KMS-11 (cell line): ENCODE data around the gene RASGRP2.

ENCODE experiments used
- H2AFZ ChIP-seq: fragments of 200-600 bp; sonication (generic); 2 replicates; pipeline ENCODE4 v1.6.1; 2016; ENCODE audit warnings: antibody characterized with exemption, mixed run types, low read depth
- H3K27ac ChIP-seq: fragments of 200-600 bp; sonication (generic); 2 replicates; pipeline ENCODE4 v1.6.1; 2016; ENCODE audit warnings: mild to moderate bottlenecking, mixed run types
- H3K27me3 ChIP-seq: fragments of 200-600 bp; sonication (generic); 2 replicates; pipeline ENCODE4 v1.6.1; 2017; ENCODE audit warnings: mild to moderate bottlenecking, low read depth, mixed run types, moderate library complexity; ENCODE audit not compliant: insufficient read depth
- H3K36me3 ChIP-seq: fragments of 200-600 bp; sonication (generic); 2 replicates; pipeline ENCODE4 v1.6.1; 2017; ENCODE audit warnings: mild to moderate bottlenecking, mixed run types; ENCODE audit not compliant: insufficient read depth
- H3K4me1 ChIP-seq: fragments of 200-600 bp; sonication (generic); 2 replicates; pipeline ENCODE4 v1.6.1; 2016; ENCODE audit warnings: mild to moderate bottlenecking, low read depth, mixed run types; ENCODE audit not compliant: poor library complexity, severe bottlenecking
- H3K4me2 ChIP-seq: fragments of 200-600 bp; sonication (generic); 2 replicates; pipeline ENCODE4 v1.7.0; 2016; ENCODE audit warnings: mild to moderate bottlenecking, mixed run types
- H3K4me3 ChIP-seq: fragments of 200-600 bp; sonication (generic); IDR thresholded peaks from 2 replicates; pipeline ENCODE4 v1.6.1; 2017; ENCODE audit warnings: low read depth, low read length, mixed read lengths; ENCODE audit not compliant: insufficient read depth
- H3K79me2 ChIP-seq: fragments of 200-600 bp; sonication (generic); 2 replicates; pipeline ENCODE4 v1.6.1; 2016; ENCODE audit warnings: low read depth, mixed run types; ENCODE audit not compliant: insufficient read depth
- H3K9ac ChIP-seq: fragments of 200-600 bp; sonication (generic); 2 replicates; pipeline ENCODE4 v1.6.1; 2016; ENCODE audit warnings: mild to moderate bottlenecking, mixed run types
- H4K20me1 ChIP-seq: fragments of 200-600 bp; sonication (generic); 2 replicates; pipeline ENCODE4 v1.6.1; 2016; ENCODE audit warnings: mild to moderate bottlenecking, mixed run types; ENCODE audit not compliant: insufficient read depth
- TF ChIP-seq, protein P1 (sequence below): fragments of 200-600 bp; sonication (generic); conservative IDR thresholded peaks from 2 replicates; pipeline ENCODE4 v1.6.1; 2017; ENCODE audit warnings: low read depth, mild to moderate bottlenecking, antibody characterized with exemption, low read length, moderate library complexity, mixed read lengths

The RASGRP2 gene

DNA sequence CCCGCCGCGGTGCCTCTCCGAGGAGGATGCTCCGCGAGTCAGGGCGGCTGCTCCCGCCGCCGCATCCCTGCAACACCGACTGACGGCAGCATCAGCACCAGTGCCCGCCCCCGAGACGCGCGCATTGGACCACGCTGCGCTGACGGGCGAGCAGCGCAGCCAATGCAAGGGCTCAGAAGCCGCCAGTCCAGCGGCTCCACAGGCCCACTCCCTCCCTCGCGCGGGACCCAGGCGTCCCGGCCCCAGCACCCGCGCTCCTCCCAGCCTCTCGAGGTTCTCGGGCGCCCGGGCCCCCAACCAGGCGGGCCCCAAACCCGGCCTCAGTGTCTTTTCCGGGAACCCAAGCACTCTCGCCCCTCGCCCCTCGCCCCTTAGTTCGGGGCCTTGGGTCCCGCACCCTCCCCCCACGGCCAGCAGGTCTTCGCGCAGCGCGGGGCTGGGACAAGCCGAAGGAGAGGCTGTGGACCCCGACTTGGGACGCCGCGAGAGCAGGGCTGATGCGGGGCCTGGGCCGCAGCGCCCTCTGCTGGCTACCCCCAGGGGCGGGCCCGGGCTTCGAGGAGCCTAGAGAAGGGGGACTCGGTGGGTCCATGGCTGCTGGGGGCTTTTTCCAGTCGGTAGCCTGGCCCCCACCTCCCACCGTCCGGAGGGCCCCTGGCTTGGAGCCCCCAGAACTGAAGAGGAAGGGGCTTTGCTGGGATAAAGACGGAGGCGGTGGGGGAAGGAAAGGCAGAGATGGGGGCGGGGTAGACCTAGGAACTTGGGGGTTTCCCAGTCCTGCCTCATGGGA is 20.6 kb downstream of the RASGRP2 start, which contains the start of gene NRXN2:
TSS of gene NRXN2 (minus strand) at position 81 of the 790 bp plus-strand sequence. CDS start 9,498 bp downstream, outside the sequence.
- TF ChIP-seq, protein P1, sequence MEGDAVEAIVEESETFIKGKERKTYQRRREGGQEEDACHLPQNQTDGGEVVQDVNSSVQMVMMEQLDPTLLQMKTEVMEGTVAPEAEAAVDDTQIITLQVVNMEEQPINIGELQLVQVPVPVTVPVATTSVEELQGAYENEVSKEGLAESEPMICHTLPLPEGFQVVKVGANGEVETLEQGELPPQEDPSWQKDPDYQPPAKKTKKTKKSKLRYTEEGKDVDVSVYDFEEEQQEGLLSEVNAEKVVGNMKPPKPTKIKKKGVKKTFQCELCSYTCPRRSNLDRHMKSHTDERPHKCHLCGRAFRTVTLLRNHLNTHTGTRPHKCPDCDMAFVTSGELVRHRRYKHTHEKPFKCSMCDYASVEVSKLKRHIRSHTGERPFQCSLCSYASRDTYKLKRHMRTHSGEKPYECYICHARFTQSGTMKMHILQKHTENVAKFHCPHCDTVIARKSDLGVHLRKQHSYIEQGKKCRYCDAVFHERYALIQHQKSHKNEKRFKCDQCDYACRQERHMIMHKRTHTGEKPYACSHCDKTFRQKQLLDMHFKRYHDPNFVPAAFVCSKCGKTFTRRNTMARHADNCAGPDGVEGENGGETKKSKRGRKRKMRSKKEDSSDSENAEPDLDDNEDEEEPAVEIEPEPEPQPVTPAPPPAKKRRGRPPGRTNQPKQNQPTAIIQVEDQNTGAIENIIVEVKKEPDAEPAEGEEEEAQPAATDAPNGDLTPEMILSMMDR = peak; percentile 92
- peak within 1 kb of the TSS; percentile 100 for H3K4me2 ChIP-seq
- H3K4me3 ChIP-seq = no peak within 1 kb of the TSS
- H3K27me3 ChIP-seq = peaks cover 73% of the 10 kb centered on the region
- peaks cover 8% of the 10 kb centered on the region for H3K4me1 ChIP-seq
- H3K36me3 ChIP-seq = no peaks in the 10 kb centered on the region
- peak within 1 kb of the TSS; percentile 35; the same call in 1 of the 2 replicates for H3K27ac ChIP-seq
- H2AFZ ChIP-seq = peak within 1 kb of the TSS; percentile 100
- no peaks in the 10 kb centered on the region for H4K20me1 ChIP-seq
- H3K9ac ChIP-seq = peak within 1 kb of the TSS; percentile 57; the same call in 1 of the 2 replicates
- no peaks in the 10 kb centered on the region for H3K79me2 ChIP-seq

- H3K27ac ChIP-seq = no peak overlapping the region
- TF ChIP-seq, protein P1 = no peak
- no peaks in the 10 kb centered on the region for H3K36me3 ChIP-seq
- peaks cover 8% of the 10 kb centered on the region for H3K4me1 ChIP-seq
- peaks cover 74% of the 10 kb centered on the region for H3K27me3 ChIP-seq
- no peaks in the 10 kb centered on the region for H4K20me1 ChIP-seq
- no peak overlapping the region for H3K4me2 ChIP-seq
- no peak overlapping the region for H3K9ac ChIP-seq
- no peaks in the 10 kb centered on the region for H3K79me2 ChIP-seq
- no peak overlapping the region for H3K4me3 ChIP-seq
- H2AFZ ChIP-seq = no peak overlapping the region
Measured at GRCh38 chr11:64722141-64723065, 21.5 kb downstream of the RASGRP2 start.

DNA sequence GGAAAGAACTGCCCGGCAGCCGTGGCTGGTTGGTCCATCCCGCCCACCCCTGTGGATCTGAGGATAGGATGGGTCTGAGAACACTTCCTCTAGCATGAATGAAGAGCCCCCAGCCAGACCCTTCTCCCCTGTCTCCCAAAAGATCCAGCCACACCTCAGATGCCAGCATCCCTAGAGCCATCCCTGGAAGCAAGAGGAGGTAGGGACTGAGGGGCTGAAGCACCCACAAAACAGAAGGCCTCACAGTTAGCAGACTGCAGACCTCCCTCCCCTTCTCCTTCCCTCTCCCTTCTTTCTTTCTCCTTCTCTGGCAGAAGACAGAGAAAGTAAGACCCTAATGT is 22.6 kb downstream of the RASGRP2 start:
- Histone ChIP-seq H3K9ac (no peak overlapping the region), H2AFZ (no peak overlapping the region), H3K36me3 (no peaks in the 10 kb centered on the region), H3K4me3 (no peak overlapping the region), H4K20me1 (no peaks in the 10 kb centered on the region), H3K4me2 (no peak overlapping the region), H3K27ac (no peak overlapping the region), H3K4me1 (peaks cover 8% of the 10 kb centered on the region), H3K27me3 (peaks cover 75% of the 10 kb centered on the region), H3K79me2 (no peaks in the 10 kb centered on the region)
- TF ChIP-seq, protein P1 = no peak

DNA sequence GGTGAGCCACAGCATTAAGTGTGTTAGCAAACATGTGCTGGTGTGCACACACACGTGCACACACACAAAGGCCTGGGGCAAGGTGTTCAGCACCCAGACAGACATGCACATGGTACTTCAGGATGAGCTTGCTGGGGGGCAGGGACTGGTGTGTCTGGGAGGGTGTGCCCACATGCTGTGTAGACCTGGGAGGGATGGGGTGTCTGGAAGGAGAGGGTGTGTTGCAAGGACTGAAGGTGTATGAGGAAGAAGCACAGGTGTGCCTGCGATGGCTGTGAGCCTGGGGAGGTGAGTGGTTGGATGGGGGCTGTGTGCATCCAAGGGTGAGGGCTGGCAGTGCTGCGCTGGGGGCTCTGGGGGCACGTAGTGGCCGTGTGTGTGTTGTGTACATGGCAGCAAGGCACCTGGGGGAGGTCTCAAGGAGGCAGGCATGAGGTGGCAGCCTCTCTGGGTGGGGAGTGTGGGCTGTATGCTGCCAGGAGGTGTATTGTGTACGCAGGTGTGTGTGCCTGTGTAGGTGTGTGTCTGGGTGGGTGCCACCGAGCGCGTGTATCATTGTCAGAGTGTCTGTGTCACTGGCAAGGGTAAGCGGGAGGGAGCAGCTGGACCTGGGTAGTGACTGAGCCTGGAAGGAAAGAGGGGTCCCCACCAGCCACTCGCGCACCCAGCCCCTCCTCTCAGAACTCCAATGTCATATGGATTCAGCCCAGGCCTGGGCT is 23.1 kb downstream of the RASGRP2 start:
- Histone ChIP-seq H3K4me3 (no peak overlapping the region), H3K4me1 (peaks cover 8% of the 10 kb centered on the region), H3K36me3 (no peaks in the 10 kb centered on the region), H3K79me2 (no peaks in the 10 kb centered on the region), H3K27me3 (peaks cover 75% of the 10 kb centered on the region), H2AFZ (no peak overlapping the region), H3K27ac (no peak overlapping the region), H3K9ac (no peak overlapping the region), H4K20me1 (no peaks in the 10 kb centered on the region), H3K4me2 (no peak overlapping the region)
- TF ChIP-seq, protein P1 = no peak
